ENCODE data around the gene TNFRSF4.

- TF ChIP-seq, protein P1, sequence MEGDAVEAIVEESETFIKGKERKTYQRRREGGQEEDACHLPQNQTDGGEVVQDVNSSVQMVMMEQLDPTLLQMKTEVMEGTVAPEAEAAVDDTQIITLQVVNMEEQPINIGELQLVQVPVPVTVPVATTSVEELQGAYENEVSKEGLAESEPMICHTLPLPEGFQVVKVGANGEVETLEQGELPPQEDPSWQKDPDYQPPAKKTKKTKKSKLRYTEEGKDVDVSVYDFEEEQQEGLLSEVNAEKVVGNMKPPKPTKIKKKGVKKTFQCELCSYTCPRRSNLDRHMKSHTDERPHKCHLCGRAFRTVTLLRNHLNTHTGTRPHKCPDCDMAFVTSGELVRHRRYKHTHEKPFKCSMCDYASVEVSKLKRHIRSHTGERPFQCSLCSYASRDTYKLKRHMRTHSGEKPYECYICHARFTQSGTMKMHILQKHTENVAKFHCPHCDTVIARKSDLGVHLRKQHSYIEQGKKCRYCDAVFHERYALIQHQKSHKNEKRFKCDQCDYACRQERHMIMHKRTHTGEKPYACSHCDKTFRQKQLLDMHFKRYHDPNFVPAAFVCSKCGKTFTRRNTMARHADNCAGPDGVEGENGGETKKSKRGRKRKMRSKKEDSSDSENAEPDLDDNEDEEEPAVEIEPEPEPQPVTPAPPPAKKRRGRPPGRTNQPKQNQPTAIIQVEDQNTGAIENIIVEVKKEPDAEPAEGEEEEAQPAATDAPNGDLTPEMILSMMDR (IDR thresholded peaks at IDR 0.05) = no peak
- TF ChIP-seq POLR2A (IDR thresholded peaks at IDR 0.05; ENCODE audit: low read depth) = no peak
These were observed 27.8 kb upstream of the TNFRSF4 start for GRCh38 chr1:1241588-1242219.

Data from esophagus muscularis mucosa (tissue), 3 donors.